Liver (tissue), 9 donors: ENCODE measurements around the gene ATE1. TPM values are rescaled to one million over a fixed set of nuclear protein-coding genes. Genes with fewer than 3 reads are reported as not detected.

Experiments
- DNase-seq: peaks from one replicate; pipeline ENCODE4 v3.0.0-alpha.2; 2017; ENCODE audit warnings: low spot score
- H3K27ac ChIP-seq, 2 donors: one replicate each; pipeline ENCODE4 v1.7.0; 2013; ENCODE audit warnings: inconsistent platforms in 2 of 2, low read length in 2 of 2, control low read depth in 1 of 2, low read depth in 1 of 2, mild to moderate bottlenecking in 1 of 2
- H3K27me3 ChIP-seq, 4 donors: one replicate each; pipeline versions ENCODE4 v1.6.1 to v1.7.0; 2013; ENCODE audit warnings: low read length in 3 of 4, inconsistent platforms in 1 of 4, mild to moderate bottlenecking in 1 of 4, moderate library complexity in 1 of 4; ENCODE audit not compliant: control insufficient read depth in 4 of 4, insufficient read depth in 4 of 4
- H3K36me3 ChIP-seq, 4 donors: one replicate each; pipeline versions ENCODE4 v1.6.1 to v1.7.0; 2013; ENCODE audit warnings: low read length in 3 of 4, mild to moderate bottlenecking in 3 of 4, low read depth in 1 of 4, moderate library complexity in 1 of 4; ENCODE audit not compliant: control insufficient read depth in 4 of 4, insufficient read depth in 3 of 4
- H3K4me1 ChIP-seq, 4 donors: one replicate each; pipeline versions ENCODE4 v1.6.1 to v1.7.0; 2013; ENCODE audit warnings: low read length in 3 of 4, mild to moderate bottlenecking in 3 of 4, moderate library complexity in 1 of 4; ENCODE audit not compliant: control insufficient read depth in 4 of 4, insufficient read depth in 4 of 4
- H3K4me3 ChIP-seq, 3 donors: one replicate each; pipeline versions ENCODE4 v1.6.1 to v1.7.0; 2013; ENCODE audit warnings: low read length in 3 of 3, control low read depth in 1 of 3, low read depth in 1 of 3, mild to moderate bottlenecking in 1 of 3
- H3K9ac ChIP-seq, 2 donors: one replicate each; pipeline ENCODE4 v1.7.0; 2013; ENCODE audit warnings: low read length in 2 of 2, mild to moderate bottlenecking in 2 of 2, moderate library complexity in 2 of 2, control low read depth in 1 of 2, low read depth in 1 of 2
- H3K9me3 ChIP-seq, 4 donors: one replicate each; pipeline versions ENCODE4 v1.6.1 to v1.7.0; 2013; ENCODE audit warnings: low read length in 3 of 4; ENCODE audit not compliant: control insufficient read depth in 4 of 4
- CTCF ChIP-seq: fragments of 150-350 bp; IDR thresholded peaks from 2 replicates; pipeline ENCODE4 v1.5.1; 2017; ENCODE audit warnings: improper control_type of control experiment, low read depth, low read length; ENCODE audit not compliant: missing input control
- FOXA1 ChIP-seq: IDR thresholded peaks from 2 replicates; pipeline ENCODE4 v1.6.1; 2016; ENCODE audit warnings: antibody characterized with exemption
- GABPA ChIP-seq, 2 donors: IDR thresholded peaks in 1 of 2; conservative IDR thresholded peaks in 1 of 2; 2 replicates each; pipeline ENCODE4 v1.6.1; 2016; ENCODE audit warnings: antibody characterized with exemption in 2 of 2, mild to moderate bottlenecking in 1 of 2, moderate library complexity in 1 of 2
- HNF4A ChIP-seq, 2 donors: conservative IDR thresholded peaks; 2 replicates each; pipeline ENCODE4 v1.6.1; 2016; ENCODE audit warnings: antibody characterized with exemption in 2 of 2, mild to moderate bottlenecking in 2 of 2
- HNF4G ChIP-seq: IDR thresholded peaks from 2 replicates; pipeline ENCODE4 v1.6.1; 2016; ENCODE audit warnings: antibody characterized with exemption
- MAX ChIP-seq: IDR thresholded peaks from 2 replicates; pipeline ENCODE4 v1.6.1; 2016; ENCODE audit warnings: antibody characterized with exemption
- NR2F2 ChIP-seq: IDR thresholded peaks from 2 replicates; pipeline ENCODE4 v1.6.1; 2016; ENCODE audit warnings: antibody characterized with exemption
- RAD21 ChIP-seq, 2 donors: IDR thresholded peaks; 2 replicates each; pipeline ENCODE4 v1.6.1; 2016; ENCODE audit warnings: antibody characterized with exemption in 2 of 2, mild to moderate bottlenecking in 2 of 2
- REST ChIP-seq: IDR thresholded peaks from 2 replicates; pipeline ENCODE4 v1.6.1; 2016; ENCODE audit warnings: antibody characterized with exemption, mild to moderate bottlenecking
- RXRA ChIP-seq, 2 donors: IDR thresholded peaks; 2 replicates each; pipeline ENCODE4 v1.6.1; 2017 to 2018; ENCODE audit warnings: antibody characterized with exemption in 2 of 2, mild to moderate bottlenecking in 1 of 2
- SP1 ChIP-seq: IDR thresholded peaks from 2 replicates; pipeline ENCODE4 v1.6.1; 2018; ENCODE audit warnings: antibody characterized with exemption, mild to moderate bottlenecking
- TAF1 ChIP-seq: conservative IDR thresholded peaks from 2 replicates; pipeline ENCODE4 v1.6.1; 2016; ENCODE audit warnings: antibody characterized with exemption, mild to moderate bottlenecking
- YY1 ChIP-seq: IDR thresholded peaks from 2 replicates; pipeline ENCODE4 v1.6.1; 2016; ENCODE audit warnings: antibody characterized with exemption, mild to moderate bottlenecking
- ZBTB33 ChIP-seq: IDR thresholded peaks from 2 replicates; pipeline ENCODE4 v1.6.1; 2016; ENCODE audit warnings: antibody characterized with exemption
- WGBS: extraction: QIAGEN DNeasy Blood & Tissue Kit; methylation state at CpG from one replicate; pipeline ENCODE4 v1.1.7; 2013; 5-methylcytosine and 5-hydroxymethylcytosine counted together
- polyA plus RNA-seq, 2 donors: library from polyadenylated mRNA; stranded (reverse) in 1 of 2; unstranded in 1 of 2; fragments of 200-250 nt in 1 of 2; fragments of >200 nt in 1 of 2; fragmentation: Nextera tagmentation in 1 of 2; extraction: Ambion mirVana in 1 of 2; gene quantifications; one replicate each; pipeline versions ENCODE4 v1.2.1 to v1.2.3, GENCODE V29; 2013 to 2015
- total RNA-seq, 2 donors: library from RNA; depleted of rRNA; stranded (reverse); fragments of >200 nt; gene quantifications; one replicate each; pipeline ENCODE4 v1.2.3, GENCODE V29; 2014
- donor health status: healthy.
- donor health status: healthy.
- donor health status: healthy.
- donor health status: healthy.
- donor health status: healthy.

ATE1 gene
- total and polyA plus RNA-seq, 4 donors = 7.9 to 34.9 (median 13.5) TPM

- DNase-seq = no peak
- TF ChIP-seq YY1 = no peak
- no peak for TF ChIP-seq HNF4A (conservative IDR thresholded peaks at IDR 0.05)
- no peak for TF ChIP-seq HNF4G
- no peak for TF ChIP-seq ZBTB33
- no peak for TF ChIP-seq SP1
- no peak for TF ChIP-seq NR2F2
- no peak for TF ChIP-seq FOXA1
- no peak for TF ChIP-seq GABPA (IDR thresholded peaks at IDR 0.05 in 1 of 2, conservative IDR thresholded peaks at IDR 0.05 in 1 of 2)
- Histone ChIP-seq H3K4me1 (no peaks in the 10 kb centered on the region), H3K36me3 (peaks cover under 1 to 33% (median 16%) of the 10 kb centered on the region in 4 donors), H3K9me3 (no peaks in the 10 kb centered on the region), H3K9ac (no peak overlapping the region), H3K27me3 (no peaks in the 10 kb centered on the region), H3K4me3 (no peak overlapping the region), H3K27ac (no peak overlapping the region)
- 91% methylated on average over 3 of the region's 3 CpGs for WGBS
Observed at GRCh38 chr10:121959671-121960070, 31.8 kb upstream of the ATE1 start.

GRCh38 chr10:121956111-121957061, 28.6 kb upstream of the ATE1 start:
- TF ChIP-seq NR2F2 = no peak
- no peak for TF ChIP-seq MAX
- no peak for TF ChIP-seq TAF1
- TF ChIP-seq CTCF = no peak
- no peak for TF ChIP-seq SP1
- no peak for TF ChIP-seq RAD21 (IDR thresholded peaks at IDR 0.05)
- TF ChIP-seq RXRA (IDR thresholded peaks at IDR 0.05) = no peak
- no peak for TF ChIP-seq GABPA (IDR thresholded peaks at IDR 0.05 in 1 of 2, conservative IDR thresholded peaks at IDR 0.05 in 1 of 2)
- TF ChIP-seq FOXA1 = no peak
- no peak for TF ChIP-seq REST
- DNase-seq = no peak
- no peak overlapping the region for H3K4me3 ChIP-seq
- no peak overlapping the region for H3K9ac ChIP-seq
- WGBS = 95% methylated on average over 7 of the region's 7 CpGs
- peaks cover 0 to 27% (median 15%) of the 10 kb centered on the region in 4 donors for H3K36me3 ChIP-seq
- no peaks in the 10 kb centered on the region for H3K9me3 ChIP-seq
- no peak overlapping the region for H3K27ac ChIP-seq
- no peaks in the 10 kb centered on the region for H3K27me3 ChIP-seq
- no peaks in the 10 kb centered on the region for H3K4me1 ChIP-seq
